AG04450 (cell line): Measurements from ENCODE around the gene TMEM127. TPM values are rescaled to one million over a fixed set of nuclear protein-coding genes. Genes with fewer than 3 reads are reported as not detected.

Experiments
- CTCF ChIA-PET: fragments of 300-600, 350-600 bp; formaldehyde crosslinking; extraction: SDS; loops from one replicate; lab custom pipeline; 2022; ENCODE audit warnings: antibody characterized with exemption, inconsistent platforms; lab: Charles Lee
- POLR2A ChIA-PET: fragments of 350-600 bp; formaldehyde crosslinking; extraction: SDS; loops from one replicate; lab custom pipeline; 2021; ENCODE audit warnings: antibody characterized with exemption, inconsistent platforms; lab: Yijun Ruan, JAX
- DNase-seq: peaks from one replicate; pipeline ENCODE4 v3.0.0-alpha.2; 2011; ENCODE audit warnings: low read depth, low spot score
- H3K27ac ChIP-seq: one replicate; pipeline ENCODE4 v1.5.1; 2012; ENCODE audit warnings: low read depth, low read length, control low read depth
- H3K27me3 ChIP-seq: one replicate; pipeline ENCODE4 v1.6.0; 2012; ENCODE audit warnings: low read length; ENCODE audit not compliant: control insufficient read depth, insufficient read depth
- H3K4me3 ChIP-seq: 2 replicates; pipeline ENCODE4 v1.5.1; 2011; ENCODE audit warnings: mild to moderate bottlenecking, low read depth, low read length, control low read depth
- H3K9me3 ChIP-seq: 2 replicates; pipeline ENCODE4 v1.5.1; 2012; ENCODE audit warnings: low read length; ENCODE audit not compliant: control insufficient read depth, insufficient read depth
- CTCF ChIP-seq: IDR thresholded peaks from 2 replicates; pipeline ENCODE4 v1.5.1; 2011; ENCODE audit warnings: low read depth, low read length, control low read depth, inconsistent platforms
- polyA plus RNA-seq: library from polyadenylated mRNA; depleted of rRNA; stranded (reverse); fragments of >200 nt; gene quantifications from 2 replicates; pipeline ENCODE4 v1.2.3, GENCODE V29; 2011

TMEM127 gene
- polyA plus RNA-seq, 1 experiment: 45.3 TPM

GRCh38 chr2:96291751-96292150 lies 26.0 kb upstream of the TMEM127 start:
- POLR2A ChIA-PET: no interaction called here
- no peak for TF ChIP-seq CTCF
- CTCF ChIA-PET: no interaction called here
- Histone ChIP-seq H3K27ac (no peak overlapping the region), H3K4me3 (no peak overlapping the region), H3K27me3 (no peaks in the 10 kb centered on the region), H3K9me3 (no peaks in the 10 kb centered on the region)
- no peak for DNase-seq

- POLR2A ChIA-PET: no interaction called here
- no peaks in the 10 kb centered on the region for H3K27me3 ChIP-seq
- no peaks in the 10 kb centered on the region for H3K9me3 ChIP-seq
- DNase-seq: no peak
- H3K4me3 ChIP-seq: no peak overlapping the region
- CTCF ChIA-PET: no interaction called here
- H3K27ac ChIP-seq: no peak overlapping the region
- no peak for TF ChIP-seq CTCF
These were observed 21.6 kb upstream of the TMEM127 start for GRCh38 chr2:96287273-96287856.

- H3K27me3 ChIP-seq: no peaks in the 10 kb centered on the region
- DNase-seq: no peak
- H3K4me3 ChIP-seq: no peak overlapping the region
- no peak for TF ChIP-seq CTCF
- ChIA-PET CTCF (no interaction called here), POLR2A (interaction anchor here (1.2 kb wide), 1 partner anchor 58 kb away, joined by 3 read pairs; the partner anchor contains the start of gene NCAPH)
- no peak overlapping the region for H3K27ac ChIP-seq
- H3K9me3 ChIP-seq: no peaks in the 10 kb centered on the region
These were observed 11.1 kb upstream of the TMEM127 start for GRCh38 chr2:96276787-96277499.

GRCh38 chr2:96274355-96275056 lies 8.7 kb upstream of the TMEM127 start:
- DNase-seq: no peak
- no peak for TF ChIP-seq CTCF
- H3K4me3 ChIP-seq: no peak overlapping the region
- no peaks in the 10 kb centered on the region for H3K27me3 ChIP-seq
- H3K9me3 ChIP-seq: no peaks in the 10 kb centered on the region
- peak overlapping the region; percentile 49 for H3K27ac ChIP-seq
- CTCF ChIA-PET: no interaction called here
- POLR2A ChIA-PET: interaction anchor here (0.6 to 1.3 kb wide), 3 partner anchors 51 to 66 kb away, joined by 7 to 9 read pairs (median 8); partner anchors contain the start of genes ITPRIPL1 and STARD7
